ENCODE results near the gene TNFSF11. TPM values are rescaled to one million over a fixed set of nuclear protein-coding genes. Genes with fewer than 3 reads are reported as not detected.

TNFSF11 gene
- polyA plus RNA-seq, 3 donors: not detected

- Histone ChIP-seq H3K9ac (ENCODE audit: insufficient read depth, low read length, poor library complexity, severe bottlenecking) (no peak overlapping the region), H3K36me3 (replicated peaks in 1 of 2; ENCODE audit: control insufficient read depth in 1 of 2, insufficient read depth in 2 of 2, low read length in 2 of 2) (no peaks in the 10 kb centered on the region), H3K9me3 (replicated peaks in 1 of 2; ENCODE audit: control insufficient read depth in 1 of 2, insufficient read depth in 1 of 2, low read length in 2 of 2) (no peaks in the 10 kb centered on the region), H3K27me3 (ENCODE audit: control insufficient read depth in 2 of 2, insufficient read depth in 2 of 2, low read length in 2 of 2) (no peaks in the 10 kb centered on the region), H3K79me2 (ENCODE audit: insufficient read depth, low read length) (no peaks in the 10 kb centered on the region), H2AFZ (ENCODE audit: insufficient read depth, low read depth, low read length, poor library complexity, severe bottlenecking) (no peak overlapping the region), H3K27ac (ENCODE audit: low read depth in 1 of 2, low read length in 2 of 2) (no peak overlapping the region), H3K4me1 (ENCODE audit: control insufficient read depth in 1 of 2, insufficient read depth in 2 of 2, low read length in 2 of 2) (peaks cover 6 to 8% of the 10 kb centered on the region in 2 donors), H3K4me3 (replicated peaks in 1 of 3; ENCODE audit: low read depth in 2 of 3, low read length in 3 of 3) (no peak overlapping the region), H4K20me1 (ENCODE audit: insufficient read depth, low read length) (no peaks in the 10 kb centered on the region), H3K4me2 (replicated peaks; ENCODE audit: extremely low read depth, low read length, poor library complexity, severe bottlenecking) (no peak overlapping the region)
- peaks cover 0 to 9% (median 2%) of the 10 kb centered on the region in 7 donors for H3K9me3 Mint-ChIP-seq
- no peak for TF ChIP-seq CTCF (IDR thresholded peaks at IDR 0.05)
- H3K27ac Mint-ChIP-seq: no peak overlapping the region
- H3K36me3 Mint-ChIP-seq: no peaks in the 10 kb centered on the region
- H3K27me3 Mint-ChIP-seq (ENCODE audit: low read depth in 3 of 3): peaks cover 0 to 3% (median 2%) of the 10 kb centered on the region in 3 donors
- WGBS (ENCODE audit: insufficient coverage): no CpG with 5 or more reads among the region's 2 CpGs
- no peak for DNase-seq
- no peak overlapping the region for H3K4me3 Mint-ChIP-seq
- H3K4me1 Mint-ChIP-seq: peaks cover 13% of the 10 kb centered on the region
- intact Hi-C loops (cut with micrococcal nuclease): no loop called here
Measured at GRCh38 chr13:42538996-42539395, 35.0 kb upstream of the TNFSF11 start.

GRCh38 chr13:42539670-42540069 lies 34.3 kb upstream of the TNFSF11 start:
- Mint-ChIP-seq H3K4me3 (no peak overlapping the region), H3K27me3 (ENCODE audit: low read depth in 3 of 3) (peaks cover 0 to 3% (median 2%) of the 10 kb centered on the region in 3 donors), H3K9me3 (peaks cover 0 to 5% (median 2%) of the 10 kb centered on the region in 7 donors), H3K4me1 (peaks cover 19% of the 10 kb centered on the region), H3K27ac (no peak overlapping the region), H3K36me3 (no peaks in the 10 kb centered on the region)
- Histone ChIP-seq H3K9me3 (replicated peaks in 1 of 2; ENCODE audit: control insufficient read depth in 1 of 2, insufficient read depth in 1 of 2, low read length in 2 of 2) (no peaks in the 10 kb centered on the region), H3K4me2 (replicated peaks; ENCODE audit: extremely low read depth, low read length, poor library complexity, severe bottlenecking) (no peak overlapping the region), H3K27ac (ENCODE audit: low read depth in 1 of 2, low read length in 2 of 2) (no peak overlapping the region), H3K9ac (ENCODE audit: insufficient read depth, low read length, poor library complexity, severe bottlenecking) (no peak overlapping the region), H3K4me1 (ENCODE audit: control insufficient read depth in 1 of 2, insufficient read depth in 2 of 2, low read length in 2 of 2) (peaks cover 9 to 13% of the 10 kb centered on the region in 2 donors), H4K20me1 (ENCODE audit: insufficient read depth, low read length) (no peaks in the 10 kb centered on the region), H3K27me3 (ENCODE audit: control insufficient read depth in 2 of 2, insufficient read depth in 2 of 2, low read length in 2 of 2) (no peaks in the 10 kb centered on the region), H2AFZ (ENCODE audit: insufficient read depth, low read depth, low read length, poor library complexity, severe bottlenecking) (no peak overlapping the region), H3K36me3 (replicated peaks in 1 of 2; ENCODE audit: control insufficient read depth in 1 of 2, insufficient read depth in 2 of 2, low read length in 2 of 2) (no peaks in the 10 kb centered on the region), H3K4me3 (replicated peaks in 1 of 3; ENCODE audit: low read depth in 2 of 3, low read length in 3 of 3) (no peak overlapping the region), H3K79me2 (ENCODE audit: insufficient read depth, low read length) (no peaks in the 10 kb centered on the region)
- no peak for TF ChIP-seq CTCF (IDR thresholded peaks at IDR 0.05)
- intact Hi-C loops (cut with micrococcal nuclease): no loop called here
- WGBS (ENCODE audit: insufficient coverage): 84% methylated on average over 4 of the region's 7 CpGs
- DNase-seq: peak in 1 of 3 donors; percentile 9
